ENCODE results near the gene LAMA4.

DNA sequence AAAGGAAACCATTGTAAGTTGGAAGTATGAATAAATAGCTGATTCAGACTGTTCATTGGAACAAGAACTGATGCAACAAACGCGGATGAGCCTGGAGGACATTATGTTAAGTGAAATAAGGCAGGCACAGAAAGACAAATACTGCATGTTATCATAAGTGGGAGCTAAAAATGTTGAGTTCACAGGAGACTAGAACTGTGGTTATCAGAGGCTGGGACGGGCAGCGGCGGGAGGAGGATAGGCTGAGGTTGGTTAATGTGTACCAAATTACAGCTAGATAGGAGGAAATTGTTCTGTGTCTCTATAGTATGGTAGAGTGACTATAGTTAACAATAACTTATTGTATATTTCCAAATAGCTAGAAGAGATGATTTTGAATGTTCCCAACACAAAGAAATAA, 126.2 kb downstream of the LAMA4 start:
- TF ChIP-seq FOXM1 (IDR thresholded peaks at IDR 0.05; ENCODE audit: borderline replicate concordance, low read depth) = no peak
- TF ChIP-seq CREB1 (IDR thresholded peaks at IDR 0.05; ENCODE audit: low read depth) = no peak
- no peak for TF ChIP-seq REST (IDR thresholded peaks at IDR 0.05; ENCODE audit: low read depth)
- no peak for TF ChIP-seq EGR1 (IDR thresholded peaks at IDR 0.05)
- no peak for TF ChIP-seq EP300 (IDR thresholded peaks at IDR 0.05; ENCODE audit: borderline replicate concordance)
- no peak for TF ChIP-seq YY1 (IDR thresholded peaks at IDR 0.05; ENCODE audit: low read depth)
- TF ChIP-seq TAF1 (IDR thresholded peaks at IDR 0.05; ENCODE audit: low read depth) = no peak
- no peak for TF ChIP-seq ZBTB7A (IDR thresholded peaks at IDR 0.05; ENCODE audit: low read depth)
- no peak for TF ChIP-seq TCF12 (IDR thresholded peaks at IDR 0.05; ENCODE audit: low read depth)
- no peak for TF ChIP-seq CEBPB (IDR thresholded peaks at IDR 0.05)
- TF ChIP-seq MAX (IDR thresholded peaks at IDR 0.05) = no peak
- TF ChIP-seq RAD21 (IDR thresholded peaks at IDR 0.05; ENCODE audit: low read depth) = no peak
